Thoracic aorta (tissue), 2 donors: ENCODE measurements around the gene MEIKIN. TPM values are rescaled to one million over a fixed set of nuclear protein-coding genes. Genes with fewer than 3 reads are reported as not detected.
"Not testable (repeated sequence)": the region's sequence is repeated elsewhere in the genome, so short reads cannot be mapped to it uniquely, and the experiment has no call there.

Experiments used
- ATAC-seq: fragments of 150-250 bp; one replicate; pipeline ENCODE4 v1.8.0; 2017; ENCODE audit warnings: low read depth; ENCODE audit not compliant: insufficient number of reproducible peaks, low FRiP score
- DNase-seq: peaks from one replicate; pipeline ENCODE4 v3.0.0-alpha.2; 2020; ENCODE audit warnings: low spot score
- H3K27ac ChIP-seq, 2 donors: fragments of 200-600 bp; sonication (generic); 1 replicate in 1 of 2; 2 replicates in 1 of 2; pipeline ENCODE4 v1.5.1; 2016; ENCODE audit warnings: mild to moderate bottlenecking in 2 of 2, moderate library complexity in 2 of 2
- H3K27me3 ChIP-seq: fragments of 200-600 bp; sonication (generic); replicated peaks from 2 replicates; pipeline ENCODE4 v1.6.0; 2016; ENCODE audit warnings: mild to moderate bottlenecking; ENCODE audit not compliant: insufficient read depth
- H3K36me3 ChIP-seq: fragments of 200-600 bp; sonication (generic); one replicate; pipeline ENCODE4 v1.5.1; 2016
- H3K4me1 ChIP-seq, 2 donors: fragments of 200-600 bp; sonication (generic); 1 replicate in 1 of 2; 2 replicates in 1 of 2; pipeline versions ENCODE4 v1.5.1 to v1.6.0; 2016; ENCODE audit warnings: low read depth in 2 of 2, mild to moderate bottlenecking in 1 of 2; ENCODE audit not compliant: control insufficient read depth in 1 of 2
- H3K4me3 ChIP-seq: fragments of 200-600 bp; sonication (generic); 2 replicates; pipeline ENCODE4 v1.5.1; 2016; ENCODE audit warnings: mild to moderate bottlenecking
- H3K9me3 ChIP-seq: fragments of 200-600 bp; sonication (generic); 2 replicates; pipeline ENCODE4 v1.5.1; 2016
- total RNA-seq, 2 donors: library from RNA; depleted of rRNA; stranded (reverse); fragments of >200 nt; gene quantifications; one replicate each; pipeline versions ENCODE4 v1.1.0 to v1.2.3, GENCODE V29; 2016
- TF ChIP-seq, protein P1 (sequence below): fragments of 200-600 bp; sonication (generic); IDR thresholded peaks from one replicate; pipeline ENCODE4 v1.5.1; 2019; ENCODE audit warnings: antibody characterized with exemption

The MEIKIN gene
- total RNA-seq, 2 donors from 2014 or later: not detected

DNA sequence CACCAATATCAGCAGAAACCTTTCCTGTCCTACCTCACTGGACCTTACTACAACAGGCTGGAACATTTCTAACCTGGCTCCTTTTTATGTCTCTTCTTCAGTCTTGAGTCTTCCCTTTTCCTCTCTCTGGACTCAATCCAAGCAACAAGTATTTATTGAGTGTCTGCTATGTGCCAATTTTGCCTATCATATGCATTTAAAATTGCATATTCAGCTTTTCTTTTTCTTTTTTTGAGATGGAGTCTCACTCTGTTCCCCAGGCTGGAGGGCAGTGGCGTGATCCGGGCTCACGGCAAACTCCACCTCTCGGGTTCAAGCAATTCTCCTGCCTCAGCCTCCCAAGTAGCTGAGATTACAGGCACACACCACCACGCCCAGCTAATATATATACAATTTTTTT, 65.8 kb downstream of the MEIKIN start:
- H3K9me3 ChIP-seq: no peaks in the 10 kb centered on the region
- no peak overlapping the region for H3K4me3 ChIP-seq
- DNase-seq: no peak
- no peak overlapping the region for H3K27ac ChIP-seq
- H3K4me1 ChIP-seq: no peaks in the 10 kb centered on the region
- no peaks in the 10 kb centered on the region for H3K36me3 ChIP-seq
- no peaks in the 10 kb centered on the region for H3K27me3 ChIP-seq
- TF ChIP-seq, protein P1, sequence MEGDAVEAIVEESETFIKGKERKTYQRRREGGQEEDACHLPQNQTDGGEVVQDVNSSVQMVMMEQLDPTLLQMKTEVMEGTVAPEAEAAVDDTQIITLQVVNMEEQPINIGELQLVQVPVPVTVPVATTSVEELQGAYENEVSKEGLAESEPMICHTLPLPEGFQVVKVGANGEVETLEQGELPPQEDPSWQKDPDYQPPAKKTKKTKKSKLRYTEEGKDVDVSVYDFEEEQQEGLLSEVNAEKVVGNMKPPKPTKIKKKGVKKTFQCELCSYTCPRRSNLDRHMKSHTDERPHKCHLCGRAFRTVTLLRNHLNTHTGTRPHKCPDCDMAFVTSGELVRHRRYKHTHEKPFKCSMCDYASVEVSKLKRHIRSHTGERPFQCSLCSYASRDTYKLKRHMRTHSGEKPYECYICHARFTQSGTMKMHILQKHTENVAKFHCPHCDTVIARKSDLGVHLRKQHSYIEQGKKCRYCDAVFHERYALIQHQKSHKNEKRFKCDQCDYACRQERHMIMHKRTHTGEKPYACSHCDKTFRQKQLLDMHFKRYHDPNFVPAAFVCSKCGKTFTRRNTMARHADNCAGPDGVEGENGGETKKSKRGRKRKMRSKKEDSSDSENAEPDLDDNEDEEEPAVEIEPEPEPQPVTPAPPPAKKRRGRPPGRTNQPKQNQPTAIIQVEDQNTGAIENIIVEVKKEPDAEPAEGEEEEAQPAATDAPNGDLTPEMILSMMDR: no peak
- ATAC-seq: no peak

- H3K27ac ChIP-seq: no peak overlapping the region
- DNase-seq (no peak), ATAC-seq (no peak)
- no peak overlapping the region for H3K4me3 ChIP-seq
- no peaks in the 10 kb centered on the region for H3K27me3 ChIP-seq
- no peaks in the 10 kb centered on the region for H3K9me3 ChIP-seq
- TF ChIP-seq, protein P1: no peak
- H3K36me3 ChIP-seq: no peaks in the 10 kb centered on the region
- no peaks in the 10 kb centered on the region for H3K4me1 ChIP-seq
Measured at GRCh38 chr5:131877873-131878272, 67.6 kb downstream of the MEIKIN start.

- H3K27me3 ChIP-seq, H3K4me1 ChIP-seq, DNase-seq, H3K9me3 ChIP-seq, H3K4me3 ChIP-seq, H3K36me3 ChIP-seq, H3K27ac ChIP-seq, ATAC-seq: not testable (repeated sequence)
Measured at GRCh38 chr5:131871251-131871650, 74.2 kb downstream of the MEIKIN start.

- TF ChIP-seq, protein P1: no peak
- H3K27ac ChIP-seq: no peak overlapping the region
- no peak for DNase-seq
- H3K9me3 ChIP-seq: peaks cover 13% of the 10 kb centered on the region
- no peak for ATAC-seq
- no peaks in the 10 kb centered on the region for H3K27me3 ChIP-seq
- no peaks in the 10 kb centered on the region for H3K36me3 ChIP-seq
- H3K4me1 ChIP-seq: no peaks in the 10 kb centered on the region
- no peak overlapping the region for H3K4me3 ChIP-seq
Measured at GRCh38 chr5:131867524-131867923, 77.9 kb downstream of the MEIKIN start.

DNA sequence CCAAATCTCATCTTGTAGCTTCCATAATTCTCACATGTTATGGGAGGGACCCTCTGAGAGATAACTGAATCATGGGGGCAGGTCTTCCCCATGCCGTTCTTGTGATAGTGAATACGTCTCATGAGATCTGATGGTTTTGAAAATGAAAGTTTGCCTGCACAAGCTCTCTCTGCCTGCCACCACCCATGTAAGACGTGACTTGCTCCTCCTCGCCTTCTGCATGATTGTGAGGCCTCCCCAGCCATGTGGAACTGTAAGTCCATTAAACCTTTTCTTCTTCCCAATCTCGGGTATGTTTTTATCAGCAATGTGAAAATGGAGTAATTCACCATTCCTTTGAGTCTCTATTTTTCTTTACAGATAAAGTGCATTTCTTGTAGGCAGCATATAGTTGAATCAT, 81.8 kb downstream of the MEIKIN start:
- DNase-seq (no peak), ATAC-seq (no peak)
- H3K4me1 ChIP-seq: no peaks in the 10 kb centered on the region
- H3K4me3 ChIP-seq: no peak overlapping the region
- no peaks in the 10 kb centered on the region for H3K27me3 ChIP-seq
- H3K36me3 ChIP-seq: no peaks in the 10 kb centered on the region
- H3K9me3 ChIP-seq: peaks cover 13% of the 10 kb centered on the region
- no peak overlapping the region for H3K27ac ChIP-seq
- TF ChIP-seq, protein P1: no peak

DNA sequence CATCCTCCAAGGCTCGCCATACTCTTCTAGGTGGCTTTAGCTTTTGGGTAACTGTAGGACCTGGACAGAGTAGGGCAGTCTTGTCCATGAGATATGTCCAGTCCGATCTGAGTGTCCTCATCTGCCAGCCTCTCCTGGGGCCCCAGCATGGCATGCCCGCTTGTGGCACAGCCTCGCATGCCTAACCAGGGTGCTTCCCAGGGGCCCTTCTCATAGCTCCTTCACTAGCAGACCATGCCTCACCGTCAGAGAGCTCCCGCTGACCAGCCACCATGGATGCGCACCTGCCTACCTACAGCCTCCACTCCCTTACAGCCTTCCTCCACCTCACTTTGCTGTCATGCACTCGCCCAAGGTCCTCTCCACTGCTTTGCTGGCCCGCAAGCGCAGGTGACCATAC, 88.1 kb downstream of the MEIKIN start:
- H3K36me3 ChIP-seq: no peaks in the 10 kb centered on the region
- H3K4me1 ChIP-seq: no peaks in the 10 kb centered on the region
- no peak overlapping the region for H3K4me3 ChIP-seq
- DNase-seq: no peak
- TF ChIP-seq, protein P1: no peak
- ATAC-seq: no peak
- no peaks in the 10 kb centered on the region for H3K27me3 ChIP-seq
- no peaks in the 10 kb centered on the region for H3K9me3 ChIP-seq
- H3K27ac ChIP-seq: no peak overlapping the region
